H1 (cell line): Measurements from ENCODE around the gene RASAL2. TPM values are rescaled to one million over a fixed set of nuclear protein-coding genes. Genes with fewer than 3 reads are reported as not detected.

Source experiments
- NANOG ChIP-seq: IDR thresholded peaks from 2 replicates; pipeline ENCODE4 v1.6.1; 2011; ENCODE audit warnings: low read length, low read depth, mild to moderate bottlenecking, inconsistent platforms; ENCODE audit not compliant: insufficient read depth, poor library complexity, severe bottlenecking
- polyA plus RNA-seq, 7 experiments: library from polyadenylated mRNA; depleted of rRNA in 3 of 7; stranded (reverse) in 5 of 7; unstranded in 2 of 7; fragments of >200 nt in 5 of 7; fragments of 200-250 nt in 2 of 7; gene quantifications; 1 replicate in 5 of 7; 2 replicates in 1 of 7; 4 replicates in 1 of 7; pipeline versions ENCODE4 v1.2.1 to v1.2.3, GENCODE V29; 2011 to 2013; ENCODE audit warnings: missing spikeins in 2 of 7, mixed read lengths in 2 of 7
- total RNA-seq: library from RNA; stranded (reverse); fragmentation: NEBNext Ultra II Directional; extraction: Animal tissue kit (Norgen Biotek cat#: 25700); gene quantifications from 2 replicates; pipeline ENCODE4 v1.2.1, GENCODE V29; 2021

RASAL2 gene
- total and polyA plus RNA-seq, 2 of the 8 experiments (the other 6 are each of a cell fraction or from before 2014, with no cell fraction given), result 15.9 to 32.5 TPM

- TF ChIP-seq NANOG, result no peak
Measured at GRCh38 chr1:178277793-178278530, 184.1 kb downstream of the RASAL2 start (continued).
